GM13976 (cell line): ENCODE measurements around the gene ACSS1.

ENCODE experiments used
- DNase-seq: peaks from one replicate; pipeline ENCODE4 v3.0.0; 2012; ENCODE audit warnings: low spot score
- CTCF ChIP-seq: IDR thresholded peaks from 2 replicates; pipeline ENCODE4 v1.5.1; 2012; ENCODE audit warnings: borderline replicate concordance, mild to moderate bottlenecking; ENCODE audit not compliant: insufficient read depth; ENCODE audit errors: extremely low read depth, missing control alignments, control extremely low read depth
- in situ Hi-C: fragments of 300-500 bp; cut with MboI; formaldehyde crosslinking; loops from one replicate; pipeline ENCODE4 v1.12.0; 2022; ENCODE audit warnings: low sequenced_read_pairs, mixed read lengths, inconsistent platforms; ENCODE audit not compliant: unreplicated experiment

The ACSS1 gene

GRCh38 chr20:25024171-25024570 lies 33.8 kb downstream of the ACSS1 start:
- TF ChIP-seq CTCF, result no peak
- in situ Hi-C loops, result no loop called here
- no peak for DNase-seq

DNA sequence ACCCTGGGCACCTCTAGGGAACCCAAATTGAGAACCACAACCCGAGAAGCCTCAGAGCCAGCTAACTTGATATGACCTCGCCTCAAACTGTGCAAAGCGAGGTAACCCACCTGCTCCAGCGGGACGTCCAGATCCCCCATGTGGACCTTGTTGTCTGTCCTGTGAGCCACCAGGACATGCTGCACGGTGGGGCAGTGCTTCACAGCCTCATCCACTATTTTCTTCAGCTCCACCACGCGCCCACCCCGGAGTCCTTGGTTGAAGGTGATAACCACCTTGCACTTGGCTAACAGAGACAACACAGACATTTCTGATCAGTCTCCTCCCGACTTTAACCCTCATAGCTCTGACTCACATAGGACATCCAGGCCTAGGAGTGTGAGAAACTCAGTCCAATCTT lies 34.6 kb downstream of the ACSS1 start:
- no peak for DNase-seq
- no peak for TF ChIP-seq CTCF
- in situ Hi-C loops, result no loop called here

- no peak for DNase-seq
- in situ Hi-C loops, result no loop called here
- no peak for TF ChIP-seq CTCF
These were observed 35.3 kb downstream of the ACSS1 start for GRCh38 chr20:25022680-25023079.

- no peak for TF ChIP-seq CTCF
- no peak for DNase-seq
- in situ Hi-C loops, result no loop called here
These were observed 36.6 kb downstream of the ACSS1 start for GRCh38 chr20:25021336-25021735.

DNA sequence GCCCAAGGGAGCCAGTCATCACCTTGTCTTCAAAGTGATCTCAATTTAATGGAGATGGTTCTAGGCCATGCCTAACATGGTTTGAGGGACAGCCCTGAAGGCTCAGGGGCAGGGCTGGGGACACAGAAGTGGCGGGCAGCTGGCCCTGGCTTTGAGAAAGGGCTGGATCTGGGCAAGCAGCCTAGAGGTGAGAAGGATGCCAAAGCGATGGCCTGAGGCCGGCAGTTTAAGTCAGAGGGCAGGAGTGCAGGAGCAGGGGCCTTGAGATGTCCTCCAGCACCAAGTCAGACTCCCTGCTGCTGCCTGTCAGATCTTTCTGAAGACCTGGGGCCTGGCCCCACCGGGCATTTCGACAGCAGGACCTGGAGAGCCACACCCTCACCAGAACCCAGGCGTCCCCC lies 37.0 kb downstream of the ACSS1 start:
- no peak for DNase-seq
- no peak for TF ChIP-seq CTCF
- in situ Hi-C loops, result no loop called here

DNA sequence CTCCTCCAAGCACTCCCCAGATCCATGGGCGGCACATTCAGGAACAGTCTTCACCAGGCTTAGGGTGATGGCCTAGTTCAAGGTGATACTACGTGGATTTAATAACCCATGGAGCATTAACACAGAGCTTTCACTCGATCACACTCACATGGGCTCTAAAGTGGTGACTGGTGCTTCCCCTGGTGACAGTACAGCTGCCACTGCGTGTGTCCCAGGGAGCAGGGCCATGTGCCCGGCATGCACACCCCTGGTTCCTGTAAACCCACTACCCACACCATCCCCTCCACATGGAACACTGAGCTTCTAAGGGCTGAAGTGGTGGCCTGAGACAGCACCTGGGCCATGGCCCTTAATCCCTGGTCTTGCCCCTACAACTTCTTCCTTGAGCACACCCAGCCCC lies 37.6 kb downstream of the ACSS1 start:
- in situ Hi-C loops, result no loop called here
- DNase-seq, result no peak
- no peak for TF ChIP-seq CTCF
